ENCODE results near the gene EIPR1.

- no peak for TF ChIP-seq EZH2 (IDR thresholded peaks at IDR 0.05)
- TF ChIP-seq POLR2AphosphoS5 (IDR thresholded peaks at IDR 0.05; ENCODE audit: borderline replicate concordance, low read depth, low read length) = no peak
Measured at GRCh38 chr2:3261511-3261910, 116.1 kb downstream of the EIPR1 start.

Data from SK-N-MC (cell line).